ENCODE measurements around the gene ARID5A. TPM values are rescaled to one million over a fixed set of nuclear protein-coding genes. Genes with fewer than 3 reads are reported as not detected.
"Not testable (repeated sequence)": the region's sequence is repeated elsewhere in the genome, so short reads cannot be mapped to it uniquely, and the experiment has no call there.

The ARID5A gene
- total and polyA plus RNA-seq, 2 of the 13 experiments (the other 11 are each of a cell fraction or from before 2014, with no cell fraction given): 6.0 to 9.5 TPM

DNA sequence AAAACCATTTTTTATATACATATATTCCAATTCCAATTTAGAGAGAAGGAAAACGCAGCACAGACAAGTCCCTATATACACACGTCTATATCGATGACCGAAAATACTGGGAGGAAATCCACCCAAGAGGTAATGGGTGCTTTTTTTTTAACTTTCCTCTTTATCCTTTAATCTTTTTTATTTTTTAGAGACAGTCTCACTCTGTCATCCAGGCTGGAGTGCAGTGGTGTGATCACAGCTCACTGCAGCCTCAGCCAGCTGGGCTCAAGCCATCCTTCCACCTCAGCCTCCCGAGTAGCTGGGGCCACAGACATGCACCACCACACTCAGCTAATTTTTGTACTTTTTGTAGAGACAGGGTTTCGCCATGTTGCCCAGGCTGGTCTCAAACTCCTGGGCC, 37.9 kb upstream of the ARID5A start:
- H3K36me3 ChIP-seq (replicated peaks in 1 of 2; ENCODE audit: control insufficient read depth in 1 of 2, insufficient read depth in 2 of 2, low read length in 2 of 2); H2AFZ ChIP-seq (ENCODE audit: low read length); H3K79me2 ChIP-seq (ENCODE audit: insufficient read depth, low read length); intact Hi-C loops (cut with micrococcal nuclease; ENCODE audit: unreplicated experiment); in situ Hi-C loops (cut with HindIII; ENCODE audit: extremely low pct_ligation_motif_present, low pct_unique_long_range_greater_than_20kb); H3K4me2 ChIP-seq (ENCODE audit: low read depth, low read length); H3K4me3 ChIP-seq (replicated peaks in 1 of 3; ENCODE audit: insufficient read depth in 1 of 3, low read depth in 2 of 3, low read length in 3 of 3); H4K20me1 ChIP-seq (ENCODE audit: insufficient read depth, low read length); POLR2A ChIA-PET; DNase-seq (ENCODE audit: low spot score); CTCF ChIA-PET (ENCODE audit: low intra/inter-chr PET ratio, low total read pairs); ATAC-seq; H3K9ac ChIP-seq (ENCODE audit: insufficient read depth, low read depth, low read length); H3K9me3 ChIP-seq (ENCODE audit: low read length); H3K27me3 ChIP-seq (ENCODE audit: control insufficient read depth in 1 of 2, insufficient read depth in 2 of 2, low read length in 2 of 2); H3K27ac ChIP-seq (ENCODE audit: extremely low read length, insufficient read depth, low read length); FAIRE-seq; BruUV-seq (replicated peaks): not testable (repeated sequence)
- H3K4me1 ChIP-seq (ENCODE audit: insufficient read depth, low read length): peaks cover 27% of the 10 kb centered on the region
- 64% methylated on average over 6 of the region's 6 CpGs for WGBS (ENCODE audit: low lambda C conversion rate)

DNA sequence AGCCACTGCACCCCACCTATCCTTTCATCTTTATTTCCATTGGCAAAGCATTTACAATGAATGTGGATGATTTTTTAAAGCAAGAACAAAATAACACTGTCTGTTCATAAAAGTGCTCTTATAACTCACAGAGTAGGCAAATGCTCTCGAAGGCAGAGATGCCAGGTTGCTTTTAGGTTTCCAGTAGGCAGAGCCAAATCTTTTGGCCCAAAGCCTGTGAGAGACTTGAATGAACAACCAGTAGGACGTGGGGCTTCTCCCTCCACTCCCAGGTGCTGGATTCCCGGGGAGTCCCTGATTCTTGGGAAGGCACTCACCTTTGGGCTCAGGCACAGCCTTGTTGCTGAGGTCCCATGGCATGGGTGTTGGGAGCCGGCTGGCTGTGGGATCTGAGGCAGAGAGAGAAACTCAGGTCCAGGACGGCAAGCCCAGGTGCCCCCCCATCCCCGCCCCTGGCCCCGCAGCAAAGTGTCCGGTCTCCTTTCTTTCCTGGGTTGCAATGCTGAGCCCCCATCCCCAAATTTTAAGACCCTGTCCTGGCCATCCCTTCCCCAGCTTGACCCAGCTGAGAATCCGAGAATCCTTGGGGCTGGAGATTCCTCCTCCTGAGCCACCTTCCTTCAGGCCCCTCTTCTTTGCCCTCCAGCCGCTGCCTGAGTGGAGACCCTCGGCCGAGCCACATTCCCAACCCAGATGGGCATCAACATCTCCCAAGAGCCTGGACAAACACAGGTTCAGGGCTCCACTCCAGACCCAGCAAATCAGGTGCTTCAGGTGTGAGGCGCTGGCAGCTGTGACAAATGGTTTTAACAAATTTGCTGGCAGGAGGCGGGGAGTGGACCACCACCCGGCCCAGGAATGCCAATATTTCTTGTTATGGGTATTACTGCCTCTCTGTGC, 37.2 kb upstream of the ARID5A start:
- DNase-seq (ENCODE audit: low spot score): no peak
- ChIA-PET POLR2A (no interaction called here), CTCF (ENCODE audit: low intra/inter-chr PET ratio, low total read pairs) (no interaction called here)
- H3K27ac ChIP-seq (ENCODE audit: extremely low read length, insufficient read depth, low read length): no peak overlapping the region
- peaks cover 31% of the 10 kb centered on the region for H3K4me1 ChIP-seq (ENCODE audit: insufficient read depth, low read length)
- no TSS peak for BruUV-seq (replicated peaks)
- H3K4me3 ChIP-seq (replicated peaks in 1 of 3; ENCODE audit: insufficient read depth in 1 of 3, low read depth in 2 of 3, low read length in 3 of 3): no peak overlapping the region
- 53% methylated on average over 15 of the region's 15 CpGs for WGBS (ENCODE audit: low lambda C conversion rate)
- FAIRE-seq: no peak
- intact Hi-C loops (cut with micrococcal nuclease; ENCODE audit: unreplicated experiment): no loop called here
- H2AFZ ChIP-seq (ENCODE audit: low read length): no peak overlapping the region
- peaks cover 0 to 4% of the 10 kb centered on the region in 2 experiments; a peak in 1 of 5 replicates for H3K27me3 ChIP-seq (ENCODE audit: control insufficient read depth in 1 of 2, insufficient read depth in 2 of 2, low read length in 2 of 2)
- no peak overlapping the region for H3K4me2 ChIP-seq (ENCODE audit: low read depth, low read length)
- no peaks in the 10 kb centered on the region for H4K20me1 ChIP-seq (ENCODE audit: insufficient read depth, low read length)
- no peak overlapping the region for H3K9ac ChIP-seq (ENCODE audit: insufficient read depth, low read depth, low read length)
- H3K9me3 ChIP-seq (ENCODE audit: low read length): no peaks in the 10 kb centered on the region
- TF ChIP-seq ZNF776 (CRISPR knock-in tag; IDR thresholded peaks at IDR 0.05) (no peak), ZNF251 (CRISPR knock-in tag; IDR thresholded peaks at IDR 0.05) (no peak), BCL6 (CRISPR knock-in tag; IDR thresholded peaks at IDR 0.05) (no peak), PAX8 (CRISPR knock-in tag; IDR thresholded peaks at IDR 0.05; ENCODE audit: borderline replicate concordance) (no peak), ZNF670 (CRISPR knock-in tag; IDR thresholded peaks at IDR 0.05; ENCODE audit: borderline replicate concordance) (no peak), ZNF510 (CRISPR knock-in tag; IDR thresholded peaks at IDR 0.05; ENCODE audit: low read depth) (no peak), SYNCRIP (IDR thresholded peaks at IDR 0.05; ENCODE audit: insufficient read depth, low read depth, low read length) (no peak), TP53 (CRISPR knock-in tag; conservative IDR thresholded peaks at IDR 0.05) (no peak)
- TF ChIP-seq, protein P1, sequence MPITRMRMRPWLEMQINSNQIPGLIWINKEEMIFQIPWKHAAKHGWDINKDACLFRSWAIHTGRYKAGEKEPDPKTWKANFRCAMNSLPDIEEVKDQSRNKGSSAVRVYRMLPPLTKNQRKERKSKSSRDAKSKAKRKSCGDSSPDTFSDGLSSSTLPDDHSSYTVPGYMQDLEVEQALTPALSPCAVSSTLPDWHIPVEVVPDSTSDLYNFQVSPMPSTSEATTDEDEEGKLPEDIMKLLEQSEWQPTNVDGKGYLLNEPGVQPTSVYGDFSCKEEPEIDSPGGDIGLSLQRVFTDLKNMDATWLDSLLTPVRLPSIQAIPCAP (CRISPR knock-in tag; IDR thresholded peaks at IDR 0.05; ENCODE audit: low read depth): no peak
- TF ChIP-seq, protein P2, sequence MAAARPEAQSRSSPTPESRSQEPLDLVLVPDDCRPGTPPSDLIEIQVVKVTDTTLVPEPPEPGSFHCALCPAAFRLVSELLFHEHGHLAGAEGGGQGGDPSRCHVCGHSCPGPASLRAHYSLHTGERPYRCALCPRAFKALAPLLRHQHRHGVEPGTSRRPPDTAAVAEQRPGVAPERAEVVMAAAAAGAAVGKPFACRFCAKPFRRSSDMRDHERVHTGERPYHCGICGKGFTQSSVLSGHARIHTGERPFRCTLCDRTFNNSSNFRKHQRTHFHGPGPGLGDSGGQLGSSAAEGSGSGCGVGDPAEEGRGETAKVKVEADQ (CRISPR knock-in tag; IDR thresholded peaks at IDR 0.05; ENCODE audit: borderline replicate concordance): no peak
- TF ChIP-seq, protein P3, sequence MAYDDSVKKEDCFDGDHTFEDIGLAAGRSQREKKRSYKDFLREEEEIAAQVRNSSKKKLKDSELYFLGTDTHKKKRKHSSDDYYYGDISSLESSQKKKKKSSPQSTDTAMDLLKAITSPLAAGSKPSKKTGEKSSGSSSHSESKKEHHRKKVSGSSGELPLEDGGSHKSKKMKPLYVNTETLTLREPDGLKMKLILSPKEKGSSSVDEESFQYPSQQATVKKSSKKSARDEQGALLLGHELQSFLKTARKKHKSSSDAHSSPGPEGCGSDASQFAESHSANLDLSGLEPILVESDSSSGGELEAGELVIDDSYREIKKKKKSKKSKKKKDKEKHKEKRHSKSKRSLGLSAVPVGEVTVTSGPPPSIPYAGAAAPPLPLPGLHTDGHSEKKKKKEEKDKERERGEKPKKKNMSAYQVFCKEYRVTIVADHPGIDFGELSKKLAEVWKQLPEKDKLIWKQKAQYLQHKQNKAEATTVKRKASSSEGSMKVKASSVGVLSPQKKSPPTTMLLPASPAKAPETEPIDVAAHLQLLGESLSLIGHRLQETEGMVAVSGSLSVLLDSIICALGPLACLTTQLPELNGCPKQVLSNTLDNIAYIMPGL (CRISPR knock-in tag; IDR thresholded peaks at IDR 0.05; ENCODE audit: borderline replicate concordance in 1 of 2, low read depth in 1 of 2): no peak
- ATAC-seq: no peak
- in situ Hi-C loops (cut with HindIII; ENCODE audit: extremely low pct_ligation_motif_present, low pct_unique_long_range_greater_than_20kb): no loop called here
- H3K36me3 ChIP-seq (replicated peaks in 1 of 2; ENCODE audit: control insufficient read depth in 1 of 2, insufficient read depth in 2 of 2, low read length in 2 of 2): no peaks in the 10 kb centered on the region
- H3K79me2 ChIP-seq (ENCODE audit: insufficient read depth, low read length): no peaks in the 10 kb centered on the region
